H9 (cell line): ENCODE results near the gene SLC34A3. TPM values are rescaled to one million over a fixed set of nuclear protein-coding genes. Genes with fewer than 3 reads are reported as not detected.

Source experiments
- DNase-seq: peaks from one replicate; pipeline ENCODE4 v3.0.0-alpha.2; 2017
- H2AFZ ChIP-seq: one replicate; pipeline ENCODE4 v1.6.1; 2013; ENCODE audit warnings: mild to moderate bottlenecking, low read length, control low read depth, moderate library complexity
- H2AK5ac ChIP-seq: 2 replicates; pipeline ENCODE4 v1.6.1; 2013; ENCODE audit warnings: low read length, control low read depth, mixed read lengths; ENCODE audit not compliant: insufficient read length
- H2BK120ac ChIP-seq: one replicate; pipeline ENCODE4 v1.6.1; 2013; ENCODE audit warnings: low read depth, mild to moderate bottlenecking, low read length, control low read depth, inconsistent platforms; ENCODE audit not compliant: poor library complexity, severe bottlenecking
- H2BK12ac ChIP-seq: 2 replicates; pipeline ENCODE4 v1.6.1; 2013; ENCODE audit warnings: low read length, control low read depth, mixed read lengths, low read depth; ENCODE audit not compliant: insufficient read length
- H2BK15ac ChIP-seq: 2 replicates; pipeline ENCODE4 v1.6.1; 2013; ENCODE audit warnings: low read depth, low read length, control low read depth
- H2BK20ac ChIP-seq: one replicate; pipeline ENCODE4 v1.6.1; 2013; ENCODE audit warnings: low read depth, mild to moderate bottlenecking, low read length, control low read depth, inconsistent platforms; ENCODE audit not compliant: poor library complexity, severe bottlenecking
- H2BK5ac ChIP-seq: 2 replicates; pipeline ENCODE4 v1.6.1; 2013; ENCODE audit warnings: low read length, control low read depth, mixed read lengths; ENCODE audit not compliant: insufficient read length
- H3K14ac ChIP-seq: 2 replicates; pipeline ENCODE4 v1.6.1; 2013; ENCODE audit warnings: low read length, control low read depth; ENCODE audit not compliant: insufficient read depth
- H3K18ac ChIP-seq: 2 replicates; pipeline ENCODE4 v1.6.1; 2013; ENCODE audit warnings: low read depth, mild to moderate bottlenecking, mixed read lengths, low read length, control low read depth; ENCODE audit not compliant: insufficient read length
- H3K23ac ChIP-seq: 2 replicates; pipeline ENCODE4 v1.6.1; 2013; ENCODE audit warnings: low read length, control low read depth, mixed read lengths, low read depth; ENCODE audit not compliant: insufficient read length
- H3K23me2 ChIP-seq: 2 replicates; pipeline ENCODE4 v1.6.1; 2013; ENCODE audit warnings: low read depth, mild to moderate bottlenecking, mixed read lengths, low read length, control low read depth; ENCODE audit not compliant: insufficient read length, poor library complexity, severe bottlenecking
- H3K27ac ChIP-seq: 2 replicates; pipeline ENCODE4 v1.5.1; 2013; ENCODE audit warnings: low read length, control low read depth, mixed read lengths, low read depth; ENCODE audit not compliant: insufficient read length
- H3K27me3 ChIP-seq: 2 replicates; pipeline ENCODE4 v1.6.1; 2013; ENCODE audit warnings: low read length, control low read depth, inconsistent platforms; ENCODE audit not compliant: insufficient read depth
- H3K4ac ChIP-seq: 2 replicates; pipeline ENCODE4 v1.6.1; 2013; ENCODE audit warnings: low read depth, mild to moderate bottlenecking, control low read depth, inconsistent platforms, low read length, moderate library complexity
- H3K4me1 ChIP-seq: 2 replicates; pipeline ENCODE4 v1.6.1; 2013; ENCODE audit warnings: low read length, control low read depth, inconsistent platforms; ENCODE audit not compliant: insufficient read depth
- H3K4me2 ChIP-seq: 2 replicates; pipeline ENCODE4 v1.6.1; 2013; ENCODE audit warnings: low read length, control low read depth, mixed read lengths; ENCODE audit not compliant: insufficient read length, insufficient read depth
- H3K56ac ChIP-seq: 2 replicates; pipeline ENCODE4 v1.6.1; 2013; ENCODE audit warnings: low read depth, mild to moderate bottlenecking, mixed read lengths, low read length, control low read depth; ENCODE audit not compliant: insufficient read length
- H3K79me1 ChIP-seq: 2 replicates; pipeline ENCODE4 v1.6.1; 2013; ENCODE audit warnings: low read depth, mild to moderate bottlenecking, moderate library complexity, low read length, control low read depth, inconsistent platforms; ENCODE audit not compliant: insufficient read depth, poor library complexity, severe bottlenecking
- H3K79me2 ChIP-seq: 2 replicates; pipeline ENCODE4 v1.6.1; 2013; ENCODE audit warnings: low read length, control low read depth, inconsistent platforms; ENCODE audit not compliant: insufficient read depth
- H3K9ac ChIP-seq: 2 replicates; pipeline ENCODE4 v1.6.1; 2013; ENCODE audit warnings: low read length, control low read depth, mixed read lengths; ENCODE audit not compliant: insufficient read length; ENCODE audit errors: extremely low read depth
- H3K9me3 ChIP-seq: one replicate; pipeline ENCODE4 v1.6.1; 2013; ENCODE audit warnings: low read depth, low read length, inconsistent platforms; ENCODE audit not compliant: control insufficient read depth
- H3T11ph ChIP-seq: one replicate; pipeline ENCODE4 v1.6.1; 2013; ENCODE audit warnings: mild to moderate bottlenecking, low read length, control low read depth, inconsistent platforms
- H4K20me1 ChIP-seq: one replicate; pipeline ENCODE4 v1.6.1; 2013; ENCODE audit not compliant: control insufficient read depth, insufficient read length, insufficient read depth
- H4K5ac ChIP-seq: 2 replicates; pipeline ENCODE4 v1.6.1; 2013; ENCODE audit warnings: low read depth, mild to moderate bottlenecking, mixed read lengths, low read length, control low read depth; ENCODE audit not compliant: insufficient read length
- H4K8ac ChIP-seq: replicated peaks from 2 replicates; pipeline ENCODE4 v1.6.1; 2013; ENCODE audit warnings: low read length, control low read depth, mixed read lengths, low read depth; ENCODE audit not compliant: insufficient read length
- H4K91ac ChIP-seq: 2 replicates; pipeline ENCODE4 v1.6.1; 2013; ENCODE audit warnings: low read depth, mild to moderate bottlenecking, moderate library complexity, mixed read lengths, low read length, control low read depth; ENCODE audit not compliant: insufficient read length
- H3K27ac Mint-ChIP-seq, 3 experiments: 2 replicates in 2 of 3; 3 replicates in 1 of 3; pipeline ENCODE4 v1.8.0; 2020 to 2021; ENCODE audit warnings: mixed read lengths in 3 of 3, mild to moderate bottlenecking in 1 of 3, moderate library complexity in 1 of 3
- H3K27me3 Mint-ChIP-seq: 2 replicates; pipeline ENCODE4 v1.8.0; 2021; ENCODE audit warnings: low read depth, mild to moderate bottlenecking, moderate library complexity, mixed read lengths
- H3K36me3 Mint-ChIP-seq, 3 experiments: 2 replicates in 2 of 3; 3 replicates in 1 of 3; pipeline ENCODE4 v1.8.0; 2020 to 2021; ENCODE audit warnings: low read depth in 3 of 3, mixed read lengths in 3 of 3; ENCODE audit not compliant: insufficient read depth in 1 of 3
- H3K4me1 Mint-ChIP-seq, 2 experiments: 2 replicates each; pipeline ENCODE4 v1.8.0; 2020; ENCODE audit warnings: mixed read lengths in 2 of 2
- H3K4me3 Mint-ChIP-seq, 2 experiments: 2 replicates in 1 of 2; 3 replicates in 1 of 2; pipeline ENCODE4 v1.8.0; 2020 to 2021; ENCODE audit warnings: mild to moderate bottlenecking in 2 of 2, mixed read lengths in 2 of 2, moderate library complexity in 1 of 2
- H3K9me3 Mint-ChIP-seq, 2 experiments: 2 replicates in 1 of 2; 3 replicates in 1 of 2; pipeline ENCODE4 v1.8.0; 2020; ENCODE audit warnings: mild to moderate bottlenecking in 2 of 2, mixed read lengths in 2 of 2, moderate library complexity in 1 of 2
- CTCF ChIP-seq: fragments of 200-600 bp; sonication (generic); conservative IDR thresholded peaks from 3 replicates; pipeline ENCODE4 v1.8.0; 2021; ENCODE audit warnings: antibody characterized with exemption, mild to moderate bottlenecking
- WGBS: extraction: QIAGEN DNeasy Blood & Tissue Kit; methylation state at CpG from one replicate; pipeline ENCODE4 v1.1.7; 2013; ENCODE audit warnings: missing lambda C conversion rate, low lambda C conversion rate, mixed read lengths; ENCODE audit not compliant: insufficient read length; ENCODE audit errors: extremely low coverage; 5-methylcytosine and 5-hydroxymethylcytosine counted together
- total RNA-seq: library from RNA; stranded (reverse); gene quantifications from 2 replicates; pipeline ENCODE4 v1.2.1, GENCODE V29; 2021

SLC34A3 gene
- total RNA-seq, 1 experiment from 2014 or later, result not detected

- Histone ChIP-seq H3K18ac (no peak overlapping the region), H3K4me2 (no peak overlapping the region), H2BK15ac (no peak overlapping the region), H2AFZ (no peak overlapping the region), H4K91ac (no peak overlapping the region), H2BK12ac (no peak overlapping the region), H3K79me1 (no peaks in the 10 kb centered on the region), H3K79me2 (no peaks in the 10 kb centered on the region), H4K20me1 (no peaks in the 10 kb centered on the region), H3K56ac (no peak overlapping the region), H3K9me3 (no peaks in the 10 kb centered on the region), H4K5ac (no peak overlapping the region), H2BK20ac (no peak overlapping the region), H3K14ac (no peak overlapping the region), H4K8ac (no peak overlapping the region), H3T11ph (no peak overlapping the region), H2AK5ac (no peak overlapping the region), H3K4ac (no peak overlapping the region), H2BK5ac (no peak overlapping the region), H3K23ac (no peak overlapping the region), H3K27ac (no peak overlapping the region), H3K9ac (no peak overlapping the region), H3K27me3 (no peaks in the 10 kb centered on the region), H2BK120ac (no peak overlapping the region), H3K4me1 (no peaks in the 10 kb centered on the region; the same call in 1 of the 2 replicates), H3K23me2 (peaks cover 9% of the 10 kb centered on the region)
- no peak for DNase-seq
- H3K27ac Mint-ChIP-seq, result no peak overlapping the region
- H3K36me3 Mint-ChIP-seq, result peaks cover 3 to 19% (median 5%) of the 10 kb centered on the region in 3 experiments; a peak in 3 of 7 replicates
- no peak overlapping the region for H3K4me3 Mint-ChIP-seq
- no peaks in the 10 kb centered on the region for H3K27me3 Mint-ChIP-seq
- peaks cover 4 to 8% of the 10 kb centered on the region in 2 experiments for H3K4me1 Mint-ChIP-seq
- no CpG with 5 or more reads among the region's 30 CpGs for WGBS
- no peak for TF ChIP-seq CTCF
- no peaks in the 10 kb centered on the region for H3K9me3 Mint-ChIP-seq
Measured at GRCh38 chr9:137218212-137218753, 12.4 kb upstream of the SLC34A3 start.
